Thoracic aorta (tissue), 2 donors: Measurements from ENCODE around the gene NAA20. TPM values are rescaled to one million over a fixed set of nuclear protein-coding genes. Genes with fewer than 3 reads are reported as not detected.

ENCODE experiments used
- ATAC-seq: fragments of 150-250 bp; one replicate; pipeline ENCODE4 v1.8.0; 2017; ENCODE audit warnings: low read depth; ENCODE audit not compliant: insufficient number of reproducible peaks, low FRiP score
- DNase-seq: peaks from one replicate; pipeline ENCODE4 v3.0.0-alpha.2; 2020; ENCODE audit warnings: low spot score
- H3K27ac ChIP-seq, 2 donors: fragments of 200-600 bp; sonication (generic); 1 replicate in 1 of 2; 2 replicates in 1 of 2; pipeline ENCODE4 v1.5.1; 2016; ENCODE audit warnings: mild to moderate bottlenecking in 2 of 2, moderate library complexity in 2 of 2
- H3K27me3 ChIP-seq: fragments of 200-600 bp; sonication (generic); replicated peaks from 2 replicates; pipeline ENCODE4 v1.6.0; 2016; ENCODE audit warnings: mild to moderate bottlenecking; ENCODE audit not compliant: insufficient read depth
- H3K36me3 ChIP-seq: fragments of 200-600 bp; sonication (generic); one replicate; pipeline ENCODE4 v1.5.1; 2016
- H3K4me1 ChIP-seq, 2 donors: fragments of 200-600 bp; sonication (generic); 1 replicate in 1 of 2; 2 replicates in 1 of 2; pipeline versions ENCODE4 v1.5.1 to v1.6.0; 2016; ENCODE audit warnings: low read depth in 2 of 2, mild to moderate bottlenecking in 1 of 2; ENCODE audit not compliant: control insufficient read depth in 1 of 2
- H3K4me3 ChIP-seq: fragments of 200-600 bp; sonication (generic); 2 replicates; pipeline ENCODE4 v1.5.1; 2016; ENCODE audit warnings: mild to moderate bottlenecking
- H3K9me3 ChIP-seq: fragments of 200-600 bp; sonication (generic); 2 replicates; pipeline ENCODE4 v1.5.1; 2016
- total RNA-seq, 2 donors: library from RNA; depleted of rRNA; stranded (reverse); fragments of >200 nt; gene quantifications; one replicate each; pipeline versions ENCODE4 v1.1.0 to v1.2.3, GENCODE V29; 2016
- TF ChIP-seq, protein P1 (sequence below): fragments of 200-600 bp; sonication (generic); IDR thresholded peaks from one replicate; pipeline ENCODE4 v1.5.1; 2019; ENCODE audit warnings: antibody characterized with exemption

Gene NAA20, protein sequence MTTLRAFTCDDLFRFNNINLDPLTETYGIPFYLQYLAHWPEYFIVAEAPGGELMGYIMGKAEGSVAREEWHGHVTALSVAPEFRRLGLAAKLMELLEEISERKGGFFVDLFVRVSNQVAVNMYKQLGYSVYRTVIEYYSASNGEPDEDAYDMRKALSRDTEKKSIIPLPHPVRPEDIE
- total RNA-seq = 10 to 100 TPM; 14.6 to 16.9 TPM

DNA sequence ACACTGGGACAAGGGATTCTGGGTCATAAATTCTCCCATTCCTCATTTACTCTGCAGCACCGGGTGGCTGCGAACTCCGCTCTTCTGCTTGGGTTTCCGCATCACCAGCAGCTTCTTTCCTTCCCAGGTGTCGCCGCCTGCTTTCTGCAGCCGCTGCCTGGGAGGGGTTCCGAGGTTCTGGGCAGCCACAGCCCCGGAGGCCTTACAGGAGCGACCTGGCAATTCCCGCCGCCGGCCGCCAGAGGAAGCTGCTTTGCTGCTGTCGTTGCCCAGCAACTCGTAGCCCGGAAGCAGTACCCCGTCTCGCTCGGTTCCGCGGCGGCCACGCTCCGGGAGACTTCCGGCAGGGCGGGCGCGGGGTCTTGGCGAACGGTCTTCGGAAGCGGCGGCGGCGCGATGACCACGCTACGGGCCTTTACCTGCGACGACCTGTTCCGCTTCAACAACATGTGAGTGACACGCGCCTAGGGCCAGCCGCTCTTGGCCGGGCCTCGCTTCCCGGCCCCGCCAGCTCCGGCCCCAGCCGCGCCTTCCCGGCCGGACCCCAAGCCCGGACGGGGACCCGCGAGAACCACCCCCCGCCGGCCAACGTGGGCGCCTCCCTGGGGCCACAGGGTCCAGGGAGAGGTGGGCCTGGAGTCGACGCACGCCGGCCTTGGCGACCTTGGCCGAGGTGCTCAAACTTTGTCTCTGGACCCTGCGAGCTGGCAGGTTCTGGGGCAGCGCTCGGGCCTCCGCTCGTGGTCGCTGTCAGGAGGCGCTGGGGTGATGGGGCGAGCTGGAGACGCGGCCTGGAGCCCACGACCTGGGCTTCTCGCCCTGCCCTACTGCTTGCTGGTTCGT, at the start of gene NAA20:
Gene NAA20 (plus strand): TSS at position 362 of the 843 bp plus-strand sequence. CDS start 35 bp downstream, at position 397.
- H3K27me3 ChIP-seq = no peaks in the 10 kb centered on the region
- peak within 1 kb of the TSS; percentile 92 for H3K4me3 ChIP-seq
- H3K9me3 ChIP-seq = no peaks in the 10 kb centered on the region
- peaks cover 10 to 21% of the 10 kb centered on the region in 2 donors for H3K4me1 ChIP-seq
- TF ChIP-seq, protein P1, sequence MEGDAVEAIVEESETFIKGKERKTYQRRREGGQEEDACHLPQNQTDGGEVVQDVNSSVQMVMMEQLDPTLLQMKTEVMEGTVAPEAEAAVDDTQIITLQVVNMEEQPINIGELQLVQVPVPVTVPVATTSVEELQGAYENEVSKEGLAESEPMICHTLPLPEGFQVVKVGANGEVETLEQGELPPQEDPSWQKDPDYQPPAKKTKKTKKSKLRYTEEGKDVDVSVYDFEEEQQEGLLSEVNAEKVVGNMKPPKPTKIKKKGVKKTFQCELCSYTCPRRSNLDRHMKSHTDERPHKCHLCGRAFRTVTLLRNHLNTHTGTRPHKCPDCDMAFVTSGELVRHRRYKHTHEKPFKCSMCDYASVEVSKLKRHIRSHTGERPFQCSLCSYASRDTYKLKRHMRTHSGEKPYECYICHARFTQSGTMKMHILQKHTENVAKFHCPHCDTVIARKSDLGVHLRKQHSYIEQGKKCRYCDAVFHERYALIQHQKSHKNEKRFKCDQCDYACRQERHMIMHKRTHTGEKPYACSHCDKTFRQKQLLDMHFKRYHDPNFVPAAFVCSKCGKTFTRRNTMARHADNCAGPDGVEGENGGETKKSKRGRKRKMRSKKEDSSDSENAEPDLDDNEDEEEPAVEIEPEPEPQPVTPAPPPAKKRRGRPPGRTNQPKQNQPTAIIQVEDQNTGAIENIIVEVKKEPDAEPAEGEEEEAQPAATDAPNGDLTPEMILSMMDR = peak; percentile 91
- DNase-seq (peak; percentile 72), ATAC-seq (peak; percentile 91)
- no peaks in the 10 kb centered on the region for H3K36me3 ChIP-seq
- H3K27ac ChIP-seq = peak within 1 kb of the TSS; percentile 61 to 62

DNA sequence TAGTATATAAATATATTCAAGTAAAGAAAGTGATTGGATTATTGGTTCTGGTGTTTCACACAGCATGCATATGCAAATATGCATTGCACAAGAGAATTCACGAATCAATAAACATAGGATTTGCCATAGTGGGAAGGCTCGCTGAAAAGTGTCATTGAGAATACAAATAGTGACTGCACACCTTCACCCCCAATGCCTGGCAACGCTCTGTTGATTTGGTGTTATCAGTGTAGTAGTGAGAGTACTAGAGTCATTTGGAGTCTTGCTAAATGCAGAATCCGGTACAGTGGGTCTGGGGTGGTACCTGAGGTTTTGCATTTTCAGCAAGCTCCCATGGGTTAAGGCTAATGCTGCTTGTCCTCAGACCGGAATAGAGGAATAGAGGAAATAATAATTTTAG, 49.7 kb upstream of the NAA20 start:
- H3K27ac ChIP-seq = no peak overlapping the region
- no peak overlapping the region for H3K4me3 ChIP-seq
- DNase-seq (no peak), ATAC-seq (no peak)
- TF ChIP-seq, protein P1 = no peak
- H3K27me3 ChIP-seq = no peaks in the 10 kb centered on the region
- H3K4me1 ChIP-seq = peaks cover 0 to 8% of the 10 kb centered on the region in 2 donors
- H3K9me3 ChIP-seq = no peaks in the 10 kb centered on the region
- H3K36me3 ChIP-seq = peaks cover 12% of the 10 kb centered on the region

DNA sequence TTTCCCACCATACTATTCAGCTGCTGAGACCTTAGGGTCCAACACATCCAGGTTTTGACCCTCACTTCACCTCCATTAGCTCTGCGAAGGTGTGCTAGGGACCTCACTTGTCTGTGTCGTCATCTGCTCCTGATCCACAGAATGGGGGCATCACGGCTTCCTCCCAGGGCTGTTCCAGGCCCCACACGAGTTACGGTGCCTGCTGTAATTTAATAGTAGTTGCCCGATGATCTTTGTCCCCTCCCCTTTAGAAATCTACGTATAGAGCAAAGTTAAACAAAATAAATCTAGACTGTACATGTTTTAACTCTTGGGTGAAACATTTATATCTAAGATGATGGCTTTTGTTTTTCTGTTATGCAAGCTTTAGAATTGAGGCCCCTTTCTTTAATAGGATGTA, 49.1 kb upstream of the NAA20 start:
- Histone ChIP-seq H3K36me3 (peaks cover 10% of the 10 kb centered on the region), H3K9me3 (no peaks in the 10 kb centered on the region), H3K4me3 (no peak overlapping the region), H3K4me1 (peaks cover 2 to 10% of the 10 kb centered on the region in 2 donors), H3K27me3 (no peaks in the 10 kb centered on the region), H3K27ac (no peak overlapping the region)
- ATAC-seq (no peak), DNase-seq (no peak)
- TF ChIP-seq, protein P1 = no peak

DNA sequence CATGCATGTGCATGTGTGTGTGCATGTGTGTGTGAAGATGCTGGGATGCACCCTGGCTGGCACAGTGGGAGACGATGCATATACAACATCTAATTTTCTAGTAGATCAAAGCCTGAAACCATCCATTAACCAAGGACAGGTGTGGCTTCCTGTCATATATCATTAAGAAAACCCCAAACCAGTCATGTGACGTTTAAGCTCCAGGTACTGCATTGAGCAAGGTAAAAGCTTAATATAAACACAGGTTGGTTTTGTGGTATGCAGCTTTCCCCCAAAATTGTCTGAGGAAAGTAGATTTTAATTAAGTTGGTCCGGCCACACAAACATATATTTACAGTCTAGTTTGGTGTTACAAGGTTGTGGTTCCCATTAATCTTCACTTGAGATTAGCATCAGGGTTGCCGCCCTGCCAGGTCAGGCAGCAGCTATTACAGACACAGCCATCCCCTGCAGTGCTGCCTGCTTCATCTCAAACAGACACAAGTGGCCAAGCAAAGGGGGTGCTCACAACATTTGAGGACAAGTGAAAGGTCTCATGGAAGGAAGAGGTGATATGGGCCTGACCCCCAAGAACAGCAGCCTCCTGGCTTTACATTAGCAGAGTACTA, 48.6 kb upstream of the NAA20 start:
- Histone ChIP-seq H3K9me3 (no peaks in the 10 kb centered on the region), H3K4me3 (no peak overlapping the region), H3K36me3 (peaks cover 10% of the 10 kb centered on the region), H3K27ac (no peak overlapping the region), H3K4me1 (peaks cover 7 to 15% of the 10 kb centered on the region in 2 donors), H3K27me3 (no peaks in the 10 kb centered on the region)
- DNase-seq (no peak), ATAC-seq (no peak)
- TF ChIP-seq, protein P1 = no peak

DNA sequence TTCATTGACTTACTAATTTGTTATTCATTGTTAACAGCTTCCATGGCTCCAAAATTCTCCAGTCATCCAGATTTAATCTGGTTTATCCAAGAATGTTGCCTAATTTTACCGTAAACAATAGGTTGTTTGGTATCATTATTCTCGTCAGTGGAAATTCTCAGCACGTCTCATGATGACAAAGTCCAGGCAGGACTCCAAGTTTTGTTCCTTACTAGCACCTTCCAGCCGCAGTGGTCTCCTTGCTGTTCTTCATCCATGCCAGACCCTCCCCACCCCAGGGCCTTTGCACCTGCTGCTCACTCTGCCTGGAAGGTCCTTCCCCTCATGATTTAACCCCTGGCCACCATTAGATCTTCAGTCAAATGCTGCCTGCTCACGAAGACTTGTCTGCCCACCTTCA, 48.1 kb upstream of the NAA20 start:
- TF ChIP-seq, protein P1 = no peak
- no peak for ATAC-seq
- Histone ChIP-seq H3K36me3 (peaks cover 10% of the 10 kb centered on the region), H3K4me3 (no peak overlapping the region), H3K4me1 (peaks cover 12 to 20% of the 10 kb centered on the region in 2 donors), H3K27me3 (no peaks in the 10 kb centered on the region), H3K9me3 (no peaks in the 10 kb centered on the region), H3K27ac (no peak overlapping the region)
- no peak for DNase-seq
